Activated T-cell treated with anti-CD3 and anti-CD28 coated beads for 4 hours (primary cell): ENCODE measurements around the gene ENPP7.

Source experiments
- DNase-seq: peaks from one replicate; pipeline ENCODE4 v3.0.0-alpha.2; 2020

The ENPP7 gene

DNA sequence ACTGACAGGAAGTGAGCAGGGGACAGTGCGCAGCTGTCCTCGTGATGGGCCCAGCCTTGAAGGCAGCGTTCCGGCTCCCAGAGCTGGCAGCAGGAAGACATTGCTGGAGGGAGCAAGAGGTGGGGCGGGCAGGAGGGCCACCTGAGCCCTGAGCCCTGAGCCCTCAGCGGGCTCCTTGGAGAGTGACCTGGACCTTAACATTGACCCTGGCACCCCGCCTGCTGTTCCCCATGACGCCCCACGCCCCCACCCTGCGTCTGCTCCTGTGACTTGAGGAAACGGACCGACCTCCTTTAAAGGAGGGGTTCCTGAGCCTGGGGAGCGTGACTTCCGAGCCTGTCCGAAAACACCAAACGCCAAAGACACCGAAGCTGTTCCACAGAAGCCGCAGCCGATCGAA is 25.1 kb upstream of the ENPP7 start:
- no peak for DNase-seq

DNA sequence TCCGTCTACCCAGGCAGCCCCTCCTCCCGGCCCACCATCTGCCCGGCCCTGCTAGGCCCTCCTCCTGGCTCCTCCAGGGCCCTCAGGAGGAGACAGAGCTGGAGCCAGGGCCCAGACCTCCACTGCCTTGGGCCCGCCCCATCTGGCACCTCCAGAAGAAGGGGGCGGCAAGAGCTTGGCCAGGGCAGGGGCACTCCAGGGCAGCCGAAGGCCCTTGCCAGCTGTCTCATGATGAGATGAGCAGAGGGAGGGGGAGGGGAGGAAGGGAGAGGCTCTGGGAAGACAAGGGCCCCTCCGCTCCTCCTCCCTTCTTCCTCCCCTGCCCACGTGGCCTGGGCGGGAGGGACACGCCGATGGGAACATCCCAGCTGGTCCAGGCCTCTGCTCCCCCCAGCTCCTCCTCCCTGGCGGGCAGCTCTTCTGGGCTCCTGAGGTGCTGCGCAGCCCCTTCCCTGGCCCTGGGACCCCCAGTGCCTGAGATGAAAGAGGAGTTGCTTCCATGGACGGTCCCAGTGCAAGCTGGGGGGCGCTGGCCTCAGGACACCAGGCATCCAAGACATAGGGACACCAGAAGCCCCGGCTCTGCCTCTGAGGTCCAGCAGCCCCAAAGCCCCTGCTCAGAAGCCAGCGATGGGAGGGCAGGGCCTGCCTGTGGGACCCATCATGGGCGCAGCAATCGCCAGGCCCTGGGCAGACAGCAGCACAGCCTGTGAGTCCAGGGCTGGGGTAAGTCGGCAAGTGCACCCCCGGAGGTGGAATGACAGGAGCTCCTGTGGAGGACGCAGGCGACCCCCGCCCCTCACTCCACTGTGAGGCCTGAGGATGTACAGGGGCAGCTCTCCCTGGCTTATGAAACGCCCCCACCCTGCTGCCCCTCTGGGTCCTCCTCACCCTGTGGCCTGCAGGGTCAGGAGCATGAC is 23.6 kb upstream of the ENPP7 start:
- no peak for DNase-seq

DNA sequence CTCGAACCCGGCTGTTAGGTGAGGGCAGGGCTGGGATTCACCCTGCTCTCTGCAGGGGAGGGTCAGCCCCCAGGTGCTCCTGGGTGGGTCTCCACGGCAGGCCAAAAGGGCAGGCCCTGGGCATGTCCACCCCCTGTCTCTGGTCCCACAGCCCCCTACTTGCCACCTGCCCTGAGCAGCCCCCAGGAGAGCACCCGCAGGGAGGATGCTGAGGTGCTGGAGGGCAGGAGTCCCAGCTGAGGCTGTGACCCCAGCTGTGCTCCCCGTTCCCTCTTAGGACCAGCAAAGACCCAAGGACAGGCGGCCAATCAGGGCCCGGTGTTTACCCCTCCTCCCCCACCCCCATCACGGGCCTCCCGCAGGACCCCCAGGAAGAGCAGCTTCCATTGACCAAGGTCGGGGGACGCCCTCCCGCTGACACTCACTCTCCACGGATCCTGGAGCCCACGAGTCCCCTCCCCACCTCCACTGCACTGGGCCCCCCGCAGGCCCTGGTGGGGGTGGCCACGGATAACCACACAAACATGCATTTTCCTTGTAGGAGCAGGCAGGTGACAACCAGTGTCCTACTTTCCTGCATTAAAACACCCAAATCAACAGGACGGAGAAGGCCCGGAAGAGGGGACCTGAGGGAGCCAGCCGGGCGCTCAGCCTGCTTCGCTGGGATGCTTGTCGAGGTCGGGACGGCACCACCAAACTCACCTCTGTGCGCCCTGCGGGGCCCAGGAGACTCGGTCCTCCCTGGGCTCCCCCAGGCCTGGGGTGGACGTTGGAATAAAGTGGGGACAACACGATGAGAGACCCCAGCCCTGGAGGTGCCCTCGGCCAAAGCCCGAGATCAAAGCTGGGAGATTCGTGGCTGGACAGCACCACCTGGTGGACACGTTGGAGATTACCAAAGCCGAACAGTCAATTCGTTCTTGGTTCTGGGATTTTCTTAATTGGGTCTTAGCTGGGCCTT is 22.5 kb upstream of the ENPP7 start:
- DNase-seq, result peak; percentile 52

DNA sequence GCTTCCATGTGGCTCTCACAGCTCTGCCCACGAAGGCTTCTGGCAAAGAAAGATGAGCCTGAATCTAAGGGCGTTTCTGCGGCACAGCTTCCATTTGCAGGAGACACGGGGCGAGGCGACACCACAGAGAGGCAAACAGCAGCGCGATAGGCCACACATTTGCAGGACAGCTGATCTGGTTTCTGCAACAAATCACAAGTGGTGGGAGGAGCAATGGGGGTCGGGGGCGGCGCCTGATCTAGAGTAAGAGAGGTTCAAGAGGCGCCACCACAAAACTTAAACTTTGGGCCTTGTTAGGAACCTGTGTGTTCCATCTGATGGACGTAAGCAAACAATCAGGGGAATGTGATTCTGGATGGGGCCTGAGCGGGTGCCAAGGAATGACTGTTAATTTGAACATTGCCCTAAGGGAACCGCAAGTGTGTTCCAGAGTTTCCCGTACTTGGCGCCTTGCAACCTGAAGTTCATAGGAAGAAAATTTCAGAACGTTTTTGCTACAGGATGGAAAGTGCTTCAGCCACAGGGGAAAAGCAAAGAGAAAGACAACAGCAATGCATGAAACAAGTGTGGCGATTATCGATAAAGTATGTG is 18.9 kb upstream of the ENPP7 start:
- no peak for DNase-seq

DNA sequence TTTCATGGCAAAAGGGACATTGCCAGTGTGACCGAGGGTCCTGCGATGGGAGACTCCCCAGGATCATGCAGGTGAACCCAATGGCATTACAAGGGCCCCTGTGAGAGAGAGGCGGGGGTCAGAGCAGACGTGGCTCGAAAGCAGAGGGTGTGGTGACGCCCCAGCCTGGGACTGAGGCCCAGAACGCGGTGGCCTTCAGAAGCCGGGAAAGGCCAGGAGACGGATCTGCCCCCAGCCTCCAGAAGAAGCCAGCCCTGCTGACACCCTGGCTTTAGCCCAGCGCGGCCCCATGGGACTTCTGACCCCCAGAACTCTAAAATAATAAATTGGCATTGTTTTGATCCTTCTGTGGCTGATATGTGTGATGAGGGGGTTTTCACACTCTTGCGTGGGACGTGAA is 17.4 kb upstream of the ENPP7 start:
- DNase-seq, result no peak

DNA sequence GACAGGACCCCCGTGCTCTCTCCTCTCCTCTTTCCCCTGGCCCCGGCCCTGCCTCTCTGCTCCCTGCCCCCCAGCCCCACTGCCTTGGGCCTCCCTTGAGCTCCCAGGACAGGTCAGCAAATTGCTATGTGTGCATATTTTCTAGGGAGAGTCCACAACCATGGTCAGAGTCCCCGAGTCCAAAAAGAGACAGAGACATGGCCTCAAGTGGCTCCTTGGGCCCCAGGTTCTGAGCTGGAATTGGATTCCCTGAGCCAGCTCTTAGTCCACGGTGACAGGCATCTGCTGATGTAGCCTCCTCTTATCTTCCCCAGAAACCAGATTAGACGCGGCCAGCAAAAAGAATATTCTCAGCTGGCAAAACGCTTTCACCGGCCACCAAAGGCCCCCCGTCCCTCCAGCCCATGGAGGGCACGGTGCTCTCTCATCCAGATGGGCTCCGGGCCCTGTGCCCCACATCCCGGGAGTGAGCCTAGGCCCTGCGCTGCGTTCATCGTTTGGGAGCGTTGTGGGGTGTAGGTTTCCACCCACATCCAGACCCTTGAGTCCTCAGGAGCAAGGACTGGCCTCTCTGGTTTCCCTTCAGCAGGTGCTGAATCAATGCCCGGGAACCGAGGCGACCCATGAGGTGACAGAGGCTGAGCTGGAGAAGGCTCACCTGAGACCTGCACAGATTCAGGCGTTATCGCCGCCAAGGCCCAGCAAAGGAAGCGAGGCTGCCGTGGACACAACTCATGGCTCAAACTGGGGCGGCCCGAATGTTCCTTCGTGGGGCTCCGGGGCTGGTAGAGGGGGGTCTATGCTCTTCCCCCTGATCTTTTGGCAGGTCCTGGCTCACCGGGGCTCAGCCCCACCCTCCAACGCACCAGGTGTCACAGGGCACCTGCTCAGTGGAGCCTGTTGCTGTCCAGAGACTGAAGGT is 16.3 kb upstream of the ENPP7 start:
- DNase-seq, result no peak

DNA sequence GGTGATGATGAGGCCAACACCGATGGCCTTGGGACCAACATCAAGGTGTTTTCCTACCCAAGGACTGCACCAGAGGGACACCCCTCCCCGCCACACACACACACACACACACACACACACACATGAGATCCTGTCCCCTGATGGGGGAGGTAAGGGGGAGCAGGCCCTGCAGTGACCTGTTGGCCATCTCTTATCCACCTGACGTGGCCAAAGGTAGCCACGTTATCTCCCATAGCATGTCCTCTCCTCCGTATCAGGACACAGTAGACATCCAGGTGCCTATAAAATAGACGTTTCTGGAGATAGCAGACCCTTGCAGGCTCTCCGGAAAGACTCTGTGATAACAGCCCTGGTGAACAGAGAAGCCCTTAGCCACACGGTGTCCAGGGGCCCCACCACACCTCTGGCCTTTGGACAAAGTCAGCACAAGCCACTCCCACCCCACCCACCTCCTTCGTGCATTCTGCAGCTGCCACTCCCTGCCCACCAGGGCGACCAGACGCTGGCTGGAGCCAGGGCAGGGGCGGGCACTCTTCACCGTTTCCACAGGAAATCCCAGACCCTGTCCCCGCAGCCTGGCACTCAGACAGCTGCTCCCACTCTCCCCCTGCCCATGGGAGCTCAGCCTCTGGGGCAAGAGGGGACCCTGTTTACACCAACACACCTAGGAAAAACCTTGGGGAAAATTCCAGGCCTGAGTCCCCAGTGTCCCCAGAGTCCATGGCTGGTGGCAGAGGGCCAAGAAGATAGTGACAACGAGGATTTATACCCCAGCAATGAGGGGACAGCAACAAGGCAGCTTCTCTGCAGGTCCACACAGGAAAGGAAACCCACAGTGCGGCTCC is 15.4 kb upstream of the ENPP7 start:
- DNase-seq, result no peak

DNA sequence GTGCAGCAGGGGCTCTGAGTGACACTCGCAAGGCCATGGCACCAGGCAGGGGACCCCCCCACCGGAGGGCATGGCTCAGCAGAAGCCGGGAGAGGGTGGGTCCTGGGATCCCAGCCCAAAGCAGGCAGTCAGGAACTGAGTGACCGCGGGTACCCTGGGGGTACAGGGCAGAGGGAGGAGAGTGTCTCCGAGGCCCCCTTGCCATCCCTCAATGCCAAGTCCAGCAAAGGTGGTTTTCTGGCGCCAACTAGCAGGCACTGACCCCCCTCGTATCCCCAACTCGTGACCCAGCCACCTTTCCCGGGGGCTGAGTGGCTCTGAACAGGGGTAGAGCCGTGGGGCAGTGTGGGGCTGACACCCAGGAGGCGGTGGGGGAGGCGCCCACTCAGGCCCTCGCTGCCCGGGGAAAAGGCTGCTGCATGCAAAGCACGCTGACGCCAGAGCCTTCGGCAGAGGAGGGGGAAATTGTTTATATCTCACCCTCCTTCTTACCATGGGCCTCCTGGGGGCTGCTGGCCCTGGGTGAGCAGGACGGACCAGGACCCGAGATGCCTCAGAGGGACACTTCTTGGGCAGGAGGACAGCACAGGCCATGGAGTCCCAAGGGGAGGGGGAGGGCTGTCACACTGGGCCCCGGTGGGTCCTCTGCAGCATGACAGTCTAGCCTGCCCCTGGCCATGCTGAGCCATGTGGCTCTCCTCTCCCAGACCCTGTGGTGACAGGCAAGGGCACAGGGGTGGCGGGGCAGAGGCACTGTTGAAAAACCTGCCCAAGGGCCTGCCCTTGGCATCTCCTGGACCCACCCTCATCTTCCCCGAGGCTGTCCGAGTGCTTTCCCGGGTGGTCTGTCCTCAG is 14.6 kb upstream of the ENPP7 start:
- no peak for DNase-seq

DNA sequence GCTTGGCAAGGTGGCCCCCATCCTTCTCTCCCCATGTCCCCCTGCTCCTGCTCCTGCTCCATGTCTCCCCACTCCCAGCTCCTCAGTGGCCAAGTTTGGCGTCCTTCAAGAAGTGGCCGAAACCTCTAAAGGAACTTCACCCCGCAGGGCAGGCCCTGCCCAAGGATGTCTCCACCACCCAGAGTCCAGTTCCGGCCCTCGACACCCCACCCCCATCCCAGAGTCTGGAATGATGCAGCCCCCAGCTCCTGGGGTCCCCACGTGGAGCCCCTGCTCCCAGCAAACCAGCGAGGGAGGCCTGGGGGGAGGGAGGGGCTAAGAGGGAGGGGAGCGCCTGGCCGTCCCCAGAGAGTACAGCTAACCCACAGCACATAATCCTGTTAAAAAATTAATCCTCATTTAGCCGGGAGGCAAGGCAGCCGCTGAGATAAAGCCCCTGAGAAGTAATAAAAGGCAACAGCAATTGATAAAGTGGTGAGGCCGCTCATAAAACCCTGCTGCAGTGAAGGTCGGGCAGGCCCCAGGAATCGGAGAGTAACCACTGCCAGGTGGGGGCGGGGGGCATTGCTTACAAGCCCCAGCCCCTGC is 9.9 kb upstream of the ENPP7 start:
- DNase-seq, result no peak

DNA sequence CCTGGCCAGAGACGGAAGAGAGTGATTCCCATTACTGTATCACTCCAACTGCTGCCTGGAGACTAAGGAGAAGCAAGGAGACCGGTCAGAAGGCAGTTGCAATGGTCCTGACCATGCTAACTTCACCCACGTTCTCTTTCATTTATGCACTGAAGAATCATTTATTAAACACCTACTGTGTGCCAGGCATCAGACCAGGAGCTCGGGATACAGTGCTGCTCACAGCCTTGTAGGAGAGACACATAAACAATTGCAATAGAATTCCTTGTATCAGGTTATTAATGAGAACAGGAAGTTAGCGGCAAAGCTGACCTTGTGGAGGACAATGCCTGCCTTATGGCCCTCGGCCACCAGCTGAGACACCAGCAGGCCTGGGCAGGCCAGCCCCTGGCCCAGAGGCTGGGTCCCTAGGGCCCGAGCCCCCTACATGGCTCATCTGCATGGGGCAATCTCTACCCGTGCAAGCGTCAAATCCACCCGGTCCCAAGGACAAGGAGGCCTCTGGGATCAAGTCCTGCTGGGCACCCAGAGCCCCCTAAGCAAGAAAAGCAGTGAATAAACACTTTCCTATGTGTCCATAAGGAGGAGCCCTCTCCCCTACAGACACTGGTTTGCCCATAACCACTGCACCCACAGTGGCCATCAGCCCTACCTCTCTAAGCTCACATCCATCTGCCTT is 8.6 kb upstream of the ENPP7 start:
- no peak for DNase-seq

DNA sequence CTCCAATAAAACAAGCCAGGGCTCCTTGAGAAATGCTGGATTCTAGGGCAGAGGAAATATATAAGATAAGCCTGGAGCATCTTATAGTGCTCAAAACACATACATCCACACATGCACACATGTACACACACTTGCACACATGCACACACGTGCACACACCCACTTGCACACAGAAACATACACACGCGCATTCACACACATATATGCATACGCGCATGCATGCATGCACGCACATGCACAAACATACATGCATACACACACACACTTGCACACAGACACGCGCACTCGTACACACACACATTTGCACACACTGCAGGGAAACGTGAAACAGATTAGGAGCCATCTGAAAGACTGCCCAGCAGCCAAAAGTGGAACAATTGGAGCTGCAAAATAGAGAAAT is 8.0 kb upstream of the ENPP7 start:
- DNase-seq, result no peak

DNA sequence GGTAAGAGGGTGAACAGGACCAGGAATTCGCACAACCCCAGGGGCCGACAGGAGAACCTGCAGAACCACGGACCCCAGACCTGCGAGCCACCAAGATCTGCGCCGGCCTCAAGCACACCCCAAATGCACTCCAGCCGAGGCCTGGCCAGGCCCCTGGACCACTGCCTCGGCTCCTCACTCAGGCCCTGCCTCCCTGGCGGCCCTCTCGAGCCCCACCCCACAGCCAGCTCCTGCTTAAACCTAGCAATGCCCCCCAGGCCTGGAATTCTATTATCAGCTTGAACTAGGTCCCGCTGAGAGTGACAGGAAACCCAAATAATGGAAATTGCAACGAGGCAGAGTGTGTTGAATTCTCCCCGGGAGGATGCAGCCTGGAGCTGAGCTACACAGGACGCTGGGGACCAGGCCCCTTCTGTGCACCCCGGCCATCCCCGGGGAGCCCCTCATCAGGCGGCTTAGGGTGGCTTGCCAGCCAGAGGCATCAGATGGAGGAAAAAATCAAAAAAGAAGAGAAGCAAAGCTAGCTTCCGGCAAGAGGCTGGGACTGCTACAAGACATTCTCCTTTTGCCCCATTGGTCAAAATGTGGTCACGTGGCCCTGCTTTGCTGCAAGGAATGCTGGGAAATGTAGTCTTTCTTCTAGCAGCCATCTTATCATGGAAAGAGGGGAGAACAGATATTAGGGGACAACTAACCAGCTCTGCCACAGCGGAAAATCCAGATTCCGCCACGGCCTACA is 2.4 kb upstream of the ENPP7 start:
- peak; percentile 81 for DNase-seq

DNA sequence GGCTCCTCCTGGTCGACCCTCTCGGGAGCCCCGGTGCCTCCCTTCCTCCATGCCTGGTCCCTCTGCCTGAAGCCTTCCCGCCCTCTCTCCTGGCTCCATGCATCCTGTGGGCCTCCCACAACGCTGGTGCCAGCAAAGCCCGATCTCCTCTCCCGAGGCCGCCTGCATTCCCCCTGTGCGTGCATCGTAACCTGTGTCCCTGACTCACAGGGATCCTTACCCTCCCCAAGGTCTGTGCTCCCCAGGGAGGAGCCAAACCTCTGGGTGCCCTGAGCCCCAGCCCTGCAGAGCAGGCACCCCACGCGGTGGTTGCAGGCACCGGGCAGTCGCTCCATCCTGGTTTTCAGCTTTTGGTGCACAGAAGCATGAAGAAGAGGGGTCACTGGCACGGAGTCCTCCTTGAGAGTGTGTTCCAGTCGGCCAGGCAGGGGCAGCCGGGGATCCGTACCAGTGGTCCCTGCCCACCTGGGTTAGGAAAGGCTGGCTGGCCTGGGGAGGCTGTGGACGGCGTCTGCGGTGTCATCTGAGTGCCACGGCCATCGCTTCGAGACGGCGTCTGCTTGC is 1.8 kb upstream of the ENPP7 start:
- DNase-seq, result no peak

DNA sequence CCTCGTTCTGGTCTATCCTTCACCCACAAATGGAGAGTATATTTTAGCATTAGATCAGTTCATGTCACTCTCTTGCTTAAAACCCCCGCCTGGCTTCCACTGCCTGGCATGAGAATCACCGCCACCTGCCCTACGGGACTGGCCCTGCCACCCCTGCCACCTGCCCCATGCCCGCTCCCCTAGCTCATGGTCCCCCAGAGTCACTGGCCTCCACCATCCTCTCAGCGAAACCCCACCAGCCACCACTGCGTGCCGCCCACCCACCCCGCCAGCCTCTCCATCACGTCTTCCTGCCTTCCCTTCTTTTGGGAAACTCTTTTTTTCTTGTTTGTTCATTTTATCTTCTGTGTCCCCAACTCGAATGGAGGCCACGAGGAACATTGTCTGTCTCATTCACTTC is 982 bp upstream of the ENPP7 start:
- no peak for DNase-seq

DNA sequence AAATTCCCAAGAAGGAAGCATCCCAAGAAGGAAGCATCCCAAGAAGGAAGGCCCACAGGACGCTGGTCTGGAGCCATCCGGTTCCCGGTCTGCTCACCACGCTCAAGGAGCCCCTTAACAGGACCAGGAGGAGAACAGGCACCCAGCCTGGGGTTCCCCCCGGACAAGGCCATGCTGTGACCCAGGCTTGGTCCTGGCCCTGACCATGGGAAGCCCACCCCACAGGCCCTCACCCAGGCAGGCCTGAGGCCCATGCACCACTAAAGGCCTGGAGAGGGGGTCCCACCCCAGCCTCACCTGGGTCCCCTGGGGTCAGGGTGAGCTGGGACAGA is 340 bp upstream of the ENPP7 start:
- no peak for DNase-seq

DNA sequence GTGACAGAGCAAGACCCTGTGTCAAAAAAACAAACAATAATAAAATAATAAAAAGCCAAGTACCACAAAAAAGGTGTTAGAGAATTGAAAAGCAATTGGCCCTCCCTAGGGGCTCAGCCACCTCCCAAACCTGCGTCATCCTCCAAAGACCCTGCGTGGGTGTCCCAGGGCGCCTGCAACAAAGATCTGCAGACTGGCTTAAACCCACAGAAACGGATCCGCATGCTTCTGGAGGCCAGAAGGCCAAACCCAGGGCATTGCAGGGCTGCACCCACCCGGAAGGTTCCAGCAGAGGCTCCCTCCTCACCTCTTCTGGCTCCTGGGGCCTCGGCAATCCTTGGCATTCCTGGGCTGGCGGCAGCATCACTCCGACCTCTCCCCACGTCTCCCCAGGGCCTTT is 1.5 kb downstream of the ENPP7 start:
- no peak for DNase-seq

DNA sequence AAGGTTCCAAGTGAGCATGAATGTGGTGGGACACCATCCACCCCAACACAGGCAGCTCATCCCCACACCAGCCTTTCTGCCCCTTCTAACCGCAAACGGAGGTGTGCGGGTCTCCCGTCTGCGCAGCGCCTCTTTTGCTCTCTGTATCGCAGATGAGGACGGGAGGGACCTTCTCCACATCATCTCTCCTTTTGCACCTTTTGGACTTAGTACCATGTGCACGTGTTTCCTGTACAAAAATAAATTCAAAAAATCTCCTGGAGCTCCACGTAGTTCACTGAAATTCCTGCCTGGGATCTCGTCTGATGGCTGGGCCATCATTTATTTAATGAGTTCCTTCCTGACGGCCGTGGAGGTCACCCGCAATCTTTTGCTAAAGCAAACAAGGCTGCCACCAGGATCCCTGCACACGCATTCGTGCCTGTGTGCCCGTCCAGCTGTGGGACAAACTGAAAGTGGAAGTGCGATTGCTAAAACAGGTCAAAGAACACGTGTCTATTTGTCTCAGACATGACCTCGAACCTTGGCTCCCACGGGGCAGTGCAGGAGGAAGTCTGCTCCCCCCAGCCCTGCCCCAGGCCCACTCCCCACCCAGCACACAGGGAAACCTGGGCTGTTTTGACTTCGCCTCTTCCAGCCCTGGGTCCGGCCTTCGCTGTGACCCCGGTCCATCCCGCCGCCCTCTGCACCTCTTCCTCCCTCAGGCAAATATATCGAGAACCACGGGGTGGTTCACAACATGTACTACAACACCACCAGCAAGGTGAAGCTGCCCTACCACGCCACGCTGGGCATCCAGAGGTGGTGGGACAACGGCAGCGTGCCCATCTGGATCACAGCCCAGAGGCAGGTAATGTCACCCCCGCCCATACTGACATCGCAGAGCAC is 2.3 kb downstream of the ENPP7 start:
- no peak for DNase-seq
